T-helper 2 cell treated with Interferon-gamma antibody and Interleukin-4, amounts not matched to agents 5 μg/mL and 100 μg/mL, for 36 hours (primary cell): ENCODE measurements around the gene MT1H.
"Not testable (repeated sequence)": the region's sequence is repeated elsewhere in the genome, so short reads cannot be mapped to it uniquely, and the experiment has no call there.

ENCODE experiments used
- DNase-seq: peaks from one replicate; pipeline ENCODE4 v3.0.0; 2021; ENCODE audit warnings: low spot score
- H3K27ac Mint-ChIP-seq: one replicate; pipeline ENCODE4 v1.8.0; 2021; ENCODE audit warnings: mild to moderate bottlenecking, mixed read lengths
- H3K27me3 Mint-ChIP-seq: one replicate; pipeline ENCODE4 v1.8.0; 2021; ENCODE audit warnings: low read depth, mixed read lengths
- H3K36me3 Mint-ChIP-seq: one replicate; pipeline ENCODE4 v1.8.0; 2021; ENCODE audit warnings: low read depth, mixed read lengths
- H3K4me1 Mint-ChIP-seq: one replicate; pipeline ENCODE4 v1.8.0; 2021; ENCODE audit warnings: low read depth, mixed read lengths
- H3K4me3 Mint-ChIP-seq: one replicate; pipeline ENCODE4 v1.8.0; 2022; ENCODE audit warnings: mild to moderate bottlenecking, moderate library complexity, mixed read lengths
- H3K9me3 Mint-ChIP-seq: one replicate; pipeline ENCODE4 v1.8.0; 2021; ENCODE audit warnings: mixed read lengths

The MT1H gene

DNA sequence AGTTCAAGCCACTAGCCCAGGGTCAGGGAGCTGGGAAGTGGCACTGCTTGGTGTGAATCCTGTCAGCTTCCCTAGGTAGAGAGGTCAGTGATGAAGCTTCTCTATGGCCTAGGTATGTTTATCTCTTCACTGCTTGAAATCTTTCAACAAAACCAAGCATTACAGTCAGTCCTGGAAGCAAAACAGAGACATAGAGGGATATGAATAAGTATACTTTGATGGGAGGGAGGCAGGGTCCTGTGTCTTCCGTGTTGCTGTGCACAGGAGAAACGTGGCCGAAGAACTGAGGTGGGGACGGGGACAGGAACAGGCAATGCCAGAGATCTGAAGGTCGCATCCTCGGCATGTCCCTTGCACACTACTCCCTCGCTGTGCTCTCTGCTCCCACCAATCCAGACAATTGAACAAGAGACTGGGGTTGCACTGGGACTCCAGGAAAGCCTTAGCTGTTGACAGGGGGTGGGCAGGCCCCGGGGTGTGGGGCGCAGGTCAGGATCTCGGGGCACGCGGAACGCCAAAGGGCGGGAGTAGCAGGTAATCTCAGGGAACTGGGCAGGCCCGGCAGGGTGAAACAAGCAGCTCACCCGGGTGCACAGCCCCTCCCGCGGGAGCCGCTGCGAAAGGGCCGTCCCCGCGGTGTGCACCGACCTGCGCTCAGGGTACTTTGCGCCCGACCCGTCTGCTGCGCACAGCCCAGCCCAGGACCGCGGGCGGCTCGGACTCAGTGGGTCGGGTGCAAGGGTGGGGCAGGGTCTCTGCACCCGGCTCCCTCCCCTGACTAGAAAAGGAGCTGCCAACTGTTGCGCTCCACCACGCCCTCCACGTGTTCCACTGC lies at the start of gene MT1H:
Gene MT1H, plus strand, starts transcription at position 810 of the 835 bp plus-strand sequence. CDS start 71 bp downstream, outside the sequence.
- peaks cover 36% of the 10 kb centered on the region for H3K4me1 Mint-ChIP-seq
- no peak for DNase-seq
- H3K4me3 Mint-ChIP-seq: peak within 1 kb of the TSS; percentile 64
- no peaks in the 10 kb centered on the region for H3K9me3 Mint-ChIP-seq
- peaks cover 47% of the 10 kb centered on the region for H3K27me3 Mint-ChIP-seq
- peaks cover 3% of the 10 kb centered on the region for H3K36me3 Mint-ChIP-seq
- H3K27ac Mint-ChIP-seq: no peak within 1 kb of the TSS

DNA sequence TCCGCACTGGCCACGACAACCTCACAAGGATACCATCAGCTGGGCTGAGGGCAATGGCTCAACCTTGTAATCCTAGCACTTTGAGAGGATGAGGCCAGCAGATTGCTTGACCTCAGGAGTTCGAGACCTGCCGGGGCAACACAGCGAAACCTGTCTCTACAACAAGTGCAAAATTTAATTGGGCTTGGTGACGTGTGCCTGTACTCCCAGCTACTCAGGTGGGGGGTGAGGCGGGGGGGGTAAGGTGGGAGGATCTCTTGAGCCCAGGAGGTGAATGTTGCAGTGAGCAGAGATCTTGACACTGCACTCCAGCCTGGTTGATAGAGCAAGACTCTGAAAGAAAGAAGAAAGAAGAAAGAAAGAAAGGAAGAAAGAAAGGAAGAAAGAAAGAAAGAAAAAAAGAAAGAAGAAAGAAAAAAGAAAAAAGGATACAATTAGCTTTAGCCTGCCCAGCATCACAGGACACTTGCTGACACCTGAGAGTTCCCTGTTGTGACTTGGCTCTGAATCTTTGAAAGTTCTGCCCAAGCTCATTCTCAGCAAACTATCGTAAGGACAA lies 49.2 kb upstream of the MT1H start:
- no peak for DNase-seq

GRCh38 chr16:56621665-56622445 lies 47.8 kb upstream of the MT1H start:
- DNase-seq, H3K27me3 Mint-ChIP-seq, H3K36me3 Mint-ChIP-seq, H3K4me3 Mint-ChIP-seq, H3K27ac Mint-ChIP-seq, H3K9me3 Mint-ChIP-seq: not testable (repeated sequence)
- H3K4me1 Mint-ChIP-seq: peaks cover 29% of the 10 kb centered on the region

More for the DNA sequence above, 49.2 kb upstream of the MT1H start:
- Mint-ChIP-seq H3K9me3 (no peaks in the 10 kb centered on the region), H3K27me3 (no peaks in the 10 kb centered on the region), H3K27ac (no peak overlapping the region), H3K36me3 (peaks cover 2% of the 10 kb centered on the region), H3K4me1 (peaks cover 30% of the 10 kb centered on the region), H3K4me3 (no peak overlapping the region)

DNA sequence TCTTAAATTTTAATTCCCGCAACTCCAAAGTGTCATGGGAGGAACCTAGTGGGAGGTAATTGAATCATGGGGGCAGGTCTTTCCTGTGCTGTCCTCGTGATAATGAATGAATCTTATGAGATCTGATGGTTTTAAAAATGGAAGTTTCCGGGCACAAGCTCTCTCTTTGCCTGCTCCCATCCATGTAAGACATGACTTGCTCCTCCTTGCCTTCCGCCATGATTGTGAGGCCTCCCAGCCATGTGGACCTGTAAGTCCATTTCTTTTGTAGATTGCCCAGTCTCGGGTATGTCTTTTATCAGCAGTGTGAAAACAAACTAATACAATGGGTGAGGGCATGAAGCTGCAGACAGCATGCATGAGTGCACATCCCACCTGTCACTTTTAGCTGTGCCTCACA lies 46.4 kb upstream of the MT1H start:
- not testable (repeated sequence) for DNase-seq

GRCh38 chr16:56623637-56624036 lies 46.0 kb upstream of the MT1H start:
- no peak for DNase-seq
- peaks cover 27% of the 10 kb centered on the region for H3K4me1 Mint-ChIP-seq
- H3K27me3 Mint-ChIP-seq: no peaks in the 10 kb centered on the region
- H3K36me3 Mint-ChIP-seq: peaks cover 2% of the 10 kb centered on the region
- H3K4me3 Mint-ChIP-seq: no peak overlapping the region
- no peaks in the 10 kb centered on the region for H3K9me3 Mint-ChIP-seq
- no peak overlapping the region for H3K27ac Mint-ChIP-seq

More for the DNA sequence above, 46.4 kb upstream of the MT1H start:
- H3K27ac Mint-ChIP-seq, H3K27me3 Mint-ChIP-seq, H3K4me3 Mint-ChIP-seq, H3K36me3 Mint-ChIP-seq, H3K9me3 Mint-ChIP-seq: not testable (repeated sequence)
- H3K4me1 Mint-ChIP-seq: peaks cover 25% of the 10 kb centered on the region

- Mint-ChIP-seq H3K27me3 (peaks cover 6% of the 10 kb centered on the region), H3K4me3 (peak within 1 kb of the TSS; percentile 99), H3K27ac (peak within 1 kb of the TSS; percentile 96), H3K4me1 (peaks cover 28% of the 10 kb centered on the region), H3K9me3 (no peaks in the 10 kb centered on the region), H3K36me3 (no peaks in the 10 kb centered on the region)
- peak; percentile 71 for DNase-seq
Measured at GRCh38 chr16:56625140-56625942, 44.3 kb upstream of the MT1H start, which contains the start of gene MT1E. TSS of gene MT1E (plus strand) at chr16:56625781. CDS start at chr16:56625852, 71 bp downstream.

GRCh38 chr16:56625943-56626654 lies 43.5 kb upstream of the MT1H start:
- Mint-ChIP-seq H3K27me3 (peaks cover 14% of the 10 kb centered on the region), H3K36me3 (no peaks in the 10 kb centered on the region), H3K27ac (peak overlapping the region; percentile 96), H3K9me3 (no peaks in the 10 kb centered on the region), H3K4me1 (peaks cover 28% of the 10 kb centered on the region), H3K4me3 (peak overlapping the region; percentile 99)
- DNase-seq: no peak

GRCh38 chr16:56626685-56627084 lies 42.9 kb upstream of the MT1H start:
- peak overlapping the region; percentile 96 for H3K27ac Mint-ChIP-seq
- no peaks in the 10 kb centered on the region for H3K9me3 Mint-ChIP-seq
- H3K36me3 Mint-ChIP-seq: no peaks in the 10 kb centered on the region
- peaks cover 19% of the 10 kb centered on the region for H3K27me3 Mint-ChIP-seq
- DNase-seq: no peak
- peaks cover 29% of the 10 kb centered on the region for H3K4me1 Mint-ChIP-seq
- H3K4me3 Mint-ChIP-seq: peak overlapping the region; percentile 99

GRCh38 chr16:56628486-56629350 lies 40.9 kb upstream of the MT1H start:
- Mint-ChIP-seq H3K27me3 (peaks cover 35% of the 10 kb centered on the region), H3K9me3 (no peaks in the 10 kb centered on the region), H3K27ac (no peak overlapping the region), H3K36me3 (no peaks in the 10 kb centered on the region), H3K4me3 (peak overlapping the region; percentile 19), H3K4me1 (peaks cover 33% of the 10 kb centered on the region)
- DNase-seq: no peak

DNA sequence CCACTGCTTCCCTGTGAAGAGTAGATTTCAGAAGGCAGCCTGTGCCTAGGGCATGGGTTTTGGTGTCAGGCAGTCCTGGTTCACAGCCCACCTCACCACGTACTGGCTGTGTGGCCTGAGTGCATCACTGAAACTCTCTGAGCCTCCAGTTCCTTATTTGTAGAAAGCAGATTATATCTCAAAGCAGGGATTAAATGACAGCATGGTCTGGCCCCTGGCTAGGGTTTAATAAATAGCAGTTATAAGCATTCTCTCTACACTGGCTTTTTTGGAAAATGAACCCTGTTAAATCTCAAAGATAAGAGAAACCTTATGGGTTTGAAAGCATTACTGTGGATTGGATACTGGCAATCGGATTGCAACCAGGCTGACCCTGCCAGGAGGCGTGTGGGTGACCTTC lies 40.1 kb upstream of the MT1H start:
- peaks cover 43% of the 10 kb centered on the region for H3K27me3 Mint-ChIP-seq
- H3K27ac Mint-ChIP-seq: no peak overlapping the region

GRCh38 chr16:56630134-56630533 lies 39.5 kb upstream of the MT1H start:
- DNase-seq: no peak
- Mint-ChIP-seq H3K27ac (no peak overlapping the region), H3K4me3 (no peak overlapping the region), H3K4me1 (peaks cover 31% of the 10 kb centered on the region), H3K27me3 (peaks cover 49% of the 10 kb centered on the region), H3K36me3 (peaks cover 4% of the 10 kb centered on the region), H3K9me3 (no peaks in the 10 kb centered on the region)

More for the DNA sequence above, 40.1 kb upstream of the MT1H start:
- H3K4me1 Mint-ChIP-seq: peaks cover 31% of the 10 kb centered on the region
- no peaks in the 10 kb centered on the region for H3K9me3 Mint-ChIP-seq
- no peaks in the 10 kb centered on the region for H3K36me3 Mint-ChIP-seq
- H3K4me3 Mint-ChIP-seq: no peak overlapping the region
- no peak for DNase-seq

DNA sequence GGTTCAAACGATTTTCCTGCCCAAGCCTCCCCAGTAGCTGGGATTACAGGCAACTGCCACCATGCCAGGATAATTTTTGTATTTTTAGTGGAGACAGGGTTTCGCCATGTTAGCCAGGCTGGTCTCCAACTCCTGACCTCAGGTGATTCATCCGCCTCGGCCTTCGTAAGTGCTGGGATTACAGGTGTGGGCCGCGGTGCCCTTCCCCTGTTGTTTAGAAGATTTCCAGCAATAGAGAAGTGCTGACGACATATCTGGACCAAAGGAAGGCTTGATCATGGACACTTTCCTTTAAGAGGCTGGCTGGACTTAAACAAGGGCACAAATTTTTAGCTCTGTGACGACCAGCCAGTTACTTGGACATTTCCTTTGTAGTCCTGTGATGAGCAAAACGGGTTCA lies 38.4 kb upstream of the MT1H start:
- Mint-ChIP-seq H3K27me3 (peaks cover 57% of the 10 kb centered on the region), H3K9me3 (no peaks in the 10 kb centered on the region), H3K36me3 (peaks cover 4% of the 10 kb centered on the region), H3K4me1 (peaks cover 31% of the 10 kb centered on the region), H3K4me3 (no peak overlapping the region), H3K27ac (no peak overlapping the region)
- DNase-seq: no peak
